ENCODE data around the gene LYRM9. TPM values are rescaled to one million over a fixed set of nuclear protein-coding genes. Genes with fewer than 3 reads are reported as not detected.
A peak's percentile ranks its signal among the peaks of the same experiment; 100 is the strongest.

The LYRM9 gene
- total and polyA plus RNA-seq, 2 of the 8 experiments (the other 6 are each of a cell fraction or from before 2014, with no cell fraction given), result 4.3 to 5.2 TPM

DNA sequence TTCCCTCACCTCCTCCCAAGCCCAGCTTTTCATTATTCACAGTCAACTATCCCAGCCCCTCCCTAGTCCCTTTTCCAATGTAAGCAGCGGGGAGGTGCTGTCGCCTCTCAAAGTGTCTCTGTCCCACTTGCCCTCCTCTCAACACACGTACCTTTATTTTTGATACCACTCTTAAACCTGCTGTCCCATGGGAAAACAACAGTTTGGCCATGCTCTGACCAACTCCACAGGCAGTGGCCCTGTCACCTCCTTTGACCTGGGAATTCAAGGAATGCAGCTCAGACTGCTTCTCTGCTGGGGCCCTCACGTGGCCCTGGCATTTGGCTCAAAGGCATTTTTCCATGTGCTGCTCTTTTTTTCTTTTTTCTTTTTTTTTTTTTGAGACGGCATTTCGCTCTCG, 4.2 kb downstream of the LYRM9 start (continued):
- TF ChIP-seq TEAD4 (IDR thresholded peaks at IDR 0.05; ENCODE audit: low read depth, low read length), result peak; percentile 99
- TF ChIP-seq, protein P1, sequence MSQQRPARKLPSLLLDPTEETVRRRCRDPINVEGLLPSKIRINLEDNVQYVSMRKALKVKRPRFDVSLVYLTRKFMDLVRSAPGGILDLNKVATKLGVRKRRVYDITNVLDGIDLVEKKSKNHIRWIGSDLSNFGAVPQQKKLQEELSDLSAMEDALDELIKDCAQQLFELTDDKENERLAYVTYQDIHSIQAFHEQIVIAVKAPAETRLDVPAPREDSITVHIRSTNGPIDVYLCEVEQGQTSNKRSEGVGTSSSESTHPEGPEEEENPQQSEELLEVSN (IDR thresholded peaks at IDR 0.05), result peak; percentile 77; the same call in 1 of the 2 replicates
- TF ChIP-seq, protein P2, sequence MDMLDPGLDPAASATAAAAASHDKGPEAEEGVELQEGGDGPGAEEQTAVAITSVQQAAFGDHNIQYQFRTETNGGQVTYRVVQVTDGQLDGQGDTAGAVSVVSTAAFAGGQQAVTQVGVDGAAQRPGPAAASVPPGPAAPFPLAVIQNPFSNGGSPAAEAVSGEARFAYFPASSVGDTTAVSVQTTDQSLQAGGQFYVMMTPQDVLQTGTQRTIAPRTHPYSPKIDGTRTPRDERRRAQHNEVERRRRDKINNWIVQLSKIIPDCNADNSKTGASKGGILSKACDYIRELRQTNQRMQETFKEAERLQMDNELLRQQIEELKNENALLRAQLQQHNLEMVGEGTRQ (IDR thresholded peaks at IDR 0.05; ENCODE audit: low read length), result peak; percentile 78
- TF ChIP-seq SAP30 (IDR thresholded peaks at IDR 0.05; ENCODE audit: insufficient read depth, insufficient replicate concordance, low read length), result no peak
- TF ChIP-seq, protein P3, sequence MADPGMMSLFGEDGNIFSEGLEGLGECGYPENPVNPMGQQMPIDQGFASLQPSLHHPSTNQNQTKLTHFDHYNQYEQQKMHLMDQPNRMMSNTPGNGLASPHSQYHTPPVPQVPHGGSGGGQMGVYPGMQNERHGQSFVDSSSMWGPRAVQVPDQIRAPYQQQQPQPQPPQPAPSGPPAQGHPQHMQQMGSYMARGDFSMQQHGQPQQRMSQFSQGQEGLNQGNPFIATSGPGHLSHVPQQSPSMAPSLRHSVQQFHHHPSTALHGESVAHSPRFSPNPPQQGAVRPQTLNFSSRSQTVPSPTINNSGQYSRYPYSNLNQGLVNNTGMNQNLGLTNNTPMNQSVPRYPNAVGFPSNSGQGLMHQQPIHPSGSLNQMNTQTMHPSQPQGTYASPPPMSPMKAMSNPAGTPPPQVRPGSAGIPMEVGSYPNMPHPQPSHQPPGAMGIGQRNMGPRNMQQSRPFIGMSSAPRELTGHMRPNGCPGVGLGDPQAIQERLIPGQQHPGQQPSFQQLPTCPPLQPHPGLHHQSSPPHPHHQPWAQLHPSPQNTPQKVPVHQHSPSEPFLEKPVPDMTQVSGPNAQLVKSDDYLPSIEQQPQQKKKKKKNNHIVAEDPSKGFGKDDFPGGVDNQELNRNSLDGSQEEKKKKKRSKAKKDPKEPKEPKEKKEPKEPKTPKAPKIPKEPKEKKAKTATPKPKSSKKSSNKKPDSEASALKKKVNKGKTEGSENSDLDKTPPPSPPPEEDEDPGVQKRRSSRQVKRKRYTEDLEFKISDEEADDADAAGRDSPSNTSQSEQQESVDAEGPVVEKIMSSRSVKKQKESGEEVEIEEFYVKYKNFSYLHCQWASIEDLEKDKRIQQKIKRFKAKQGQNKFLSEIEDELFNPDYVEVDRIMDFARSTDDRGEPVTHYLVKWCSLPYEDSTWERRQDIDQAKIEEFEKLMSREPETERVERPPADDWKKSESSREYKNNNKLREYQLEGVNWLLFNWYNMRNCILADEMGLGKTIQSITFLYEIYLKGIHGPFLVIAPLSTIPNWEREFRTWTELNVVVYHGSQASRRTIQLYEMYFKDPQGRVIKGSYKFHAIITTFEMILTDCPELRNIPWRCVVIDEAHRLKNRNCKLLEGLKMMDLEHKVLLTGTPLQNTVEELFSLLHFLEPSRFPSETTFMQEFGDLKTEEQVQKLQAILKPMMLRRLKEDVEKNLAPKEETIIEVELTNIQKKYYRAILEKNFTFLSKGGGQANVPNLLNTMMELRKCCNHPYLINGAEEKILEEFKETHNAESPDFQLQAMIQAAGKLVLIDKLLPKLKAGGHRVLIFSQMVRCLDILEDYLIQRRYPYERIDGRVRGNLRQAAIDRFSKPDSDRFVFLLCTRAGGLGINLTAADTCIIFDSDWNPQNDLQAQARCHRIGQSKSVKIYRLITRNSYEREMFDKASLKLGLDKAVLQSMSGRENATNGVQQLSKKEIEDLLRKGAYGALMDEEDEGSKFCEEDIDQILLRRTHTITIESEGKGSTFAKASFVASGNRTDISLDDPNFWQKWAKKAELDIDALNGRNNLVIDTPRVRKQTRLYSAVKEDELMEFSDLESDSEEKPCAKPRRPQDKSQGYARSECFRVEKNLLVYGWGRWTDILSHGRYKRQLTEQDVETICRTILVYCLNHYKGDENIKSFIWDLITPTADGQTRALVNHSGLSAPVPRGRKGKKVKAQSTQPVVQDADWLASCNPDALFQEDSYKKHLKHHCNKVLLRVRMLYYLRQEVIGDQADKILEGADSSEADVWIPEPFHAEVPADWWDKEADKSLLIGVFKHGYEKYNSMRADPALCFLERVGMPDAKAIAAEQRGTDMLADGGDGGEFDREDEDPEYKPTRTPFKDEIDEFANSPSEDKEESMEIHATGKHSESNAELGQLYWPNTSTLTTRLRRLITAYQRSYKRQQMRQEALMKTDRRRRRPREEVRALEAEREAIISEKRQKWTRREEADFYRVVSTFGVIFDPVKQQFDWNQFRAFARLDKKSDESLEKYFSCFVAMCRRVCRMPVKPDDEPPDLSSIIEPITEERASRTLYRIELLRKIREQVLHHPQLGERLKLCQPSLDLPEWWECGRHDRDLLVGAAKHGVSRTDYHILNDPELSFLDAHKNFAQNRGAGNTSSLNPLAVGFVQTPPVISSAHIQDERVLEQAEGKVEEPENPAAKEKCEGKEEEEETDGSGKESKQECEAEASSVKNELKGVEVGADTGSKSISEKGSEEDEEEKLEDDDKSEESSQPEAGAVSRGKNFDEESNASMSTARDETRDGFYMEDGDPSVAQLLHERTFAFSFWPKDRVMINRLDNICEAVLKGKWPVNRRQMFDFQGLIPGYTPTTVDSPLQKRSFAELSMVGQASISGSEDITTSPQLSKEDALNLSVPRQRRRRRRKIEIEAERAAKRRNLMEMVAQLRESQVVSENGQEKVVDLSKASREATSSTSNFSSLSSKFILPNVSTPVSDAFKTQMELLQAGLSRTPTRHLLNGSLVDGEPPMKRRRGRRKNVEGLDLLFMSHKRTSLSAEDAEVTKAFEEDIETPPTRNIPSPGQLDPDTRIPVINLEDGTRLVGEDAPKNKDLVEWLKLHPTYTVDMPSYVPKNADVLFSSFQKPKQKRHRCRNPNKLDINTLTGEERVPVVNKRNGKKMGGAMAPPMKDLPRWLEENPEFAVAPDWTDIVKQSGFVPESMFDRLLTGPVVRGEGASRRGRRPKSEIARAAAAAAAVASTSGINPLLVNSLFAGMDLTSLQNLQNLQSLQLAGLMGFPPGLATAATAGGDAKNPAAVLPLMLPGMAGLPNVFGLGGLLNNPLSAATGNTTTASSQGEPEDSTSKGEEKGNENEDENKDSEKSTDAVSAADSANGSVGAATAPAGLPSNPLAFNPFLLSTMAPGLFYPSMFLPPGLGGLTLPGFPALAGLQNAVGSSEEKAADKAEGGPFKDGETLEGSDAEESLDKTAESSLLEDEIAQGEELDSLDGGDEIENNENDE (IDR thresholded peaks at IDR 0.05; ENCODE audit: insufficient replicate concordance, low read length), result no peak
- no peak for TF ChIP-seq RNF2 (IDR thresholded peaks at IDR 0.05; ENCODE audit: borderline replicate concordance, low read depth, low read length, missing control alignments, poor library complexity, severe bottlenecking)
- no peak for TF ChIP-seq CHD2 (IDR thresholded peaks at IDR 0.05; ENCODE audit: low read length)
- no peak for TF ChIP-seq CHD1 (IDR thresholded peaks at IDR 0.05; ENCODE audit: low read depth, low read length)
- no peak for TF ChIP-seq RFX5 (IDR thresholded peaks at IDR 0.05; ENCODE audit: borderline replicate concordance, low read depth, low read length)

Data from H1 (cell line).